ENCODE measurements around the gene SYN1.

The SYN1 gene

DNA sequence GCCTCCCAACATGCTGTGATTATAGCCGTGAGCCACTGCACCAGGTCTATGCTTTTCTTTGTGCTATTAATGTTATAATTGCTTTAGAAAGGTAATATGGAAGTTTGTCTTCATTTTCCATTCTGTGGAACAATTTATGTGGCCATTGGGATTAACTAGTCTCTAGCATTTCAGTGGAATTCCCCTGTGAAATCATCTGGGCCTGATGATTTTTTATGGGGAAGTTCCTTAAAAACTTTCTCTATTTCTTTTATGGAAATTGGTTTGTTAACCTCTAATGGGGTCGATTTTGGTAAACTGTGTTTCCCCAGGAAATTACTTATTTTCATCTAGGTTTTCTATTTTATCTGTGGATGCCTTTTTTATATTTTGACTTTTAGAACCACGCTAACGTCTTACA, 26.1 kb downstream of the SYN1 start:
- no peak for DNase-seq

GRCh38 chrX:47590984-47591383, 28.7 kb downstream of the SYN1 start:
- DNase-seq = no peak

GRCh38 chrX:47587906-47588735, 31.5 kb downstream of the SYN1 start:
- DNase-seq = no peak

- no peak for DNase-seq
Observed at GRCh38 chrX:47587091-47587891, 32.4 kb downstream of the SYN1 start.

DNA sequence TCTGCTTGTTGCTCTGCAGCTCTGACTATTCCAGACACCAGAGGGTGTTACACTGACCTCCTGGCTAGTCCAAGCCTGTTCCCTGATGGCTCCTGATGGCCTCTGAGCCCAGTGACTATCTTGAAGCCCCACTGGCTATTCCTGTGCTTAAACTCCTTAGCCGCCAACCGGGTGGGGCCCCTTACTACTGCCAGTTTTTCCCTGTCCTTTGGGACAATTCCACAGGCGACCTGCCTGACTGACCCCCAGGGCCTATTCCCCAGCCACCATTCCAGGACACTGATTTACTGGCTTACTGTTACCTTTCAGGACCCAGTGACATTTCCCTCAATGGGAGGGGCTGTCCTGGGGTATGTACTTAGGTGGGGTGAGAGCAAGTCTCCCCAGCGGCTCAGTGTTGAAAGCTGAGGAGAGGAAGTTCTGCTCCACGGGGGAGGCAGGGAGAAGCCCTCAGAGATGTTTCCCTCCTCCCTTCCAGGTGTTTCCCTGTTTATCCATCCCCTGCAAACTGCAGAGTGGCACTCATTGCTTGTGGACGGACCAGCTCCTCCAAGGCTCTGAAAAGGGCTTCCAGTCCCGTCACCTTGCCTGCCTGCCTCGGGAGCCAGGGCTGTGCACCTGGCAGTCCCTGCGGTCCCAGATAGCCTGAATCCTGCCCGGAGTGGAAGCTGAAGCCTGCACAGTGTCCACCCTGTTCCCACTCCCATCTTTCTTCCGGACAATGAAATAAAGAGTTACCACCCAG, 33.4 kb downstream of the SYN1 start:
- DNase-seq = no peak

DNA sequence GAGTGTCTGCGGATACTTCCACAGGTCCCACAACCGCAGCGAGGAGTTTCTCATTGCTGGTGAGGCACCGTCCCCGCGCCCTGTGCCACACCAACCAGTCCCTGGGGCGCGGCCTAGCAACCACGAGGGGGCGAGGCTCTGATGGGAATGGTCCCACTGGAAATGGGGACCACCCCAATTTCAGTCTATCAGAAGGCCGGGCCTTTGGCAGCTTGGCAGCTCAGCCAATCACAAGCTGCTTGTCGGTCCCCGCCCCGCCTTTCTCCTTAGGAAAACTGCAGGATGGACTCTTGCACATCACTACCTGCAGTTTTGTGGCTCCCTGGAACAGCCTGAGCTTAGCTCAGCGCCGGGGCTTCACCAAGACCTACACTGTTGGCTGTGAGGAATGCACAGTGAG, 34.4 kb downstream of the SYN1 start:
- DNase-seq = no peak

DNA sequence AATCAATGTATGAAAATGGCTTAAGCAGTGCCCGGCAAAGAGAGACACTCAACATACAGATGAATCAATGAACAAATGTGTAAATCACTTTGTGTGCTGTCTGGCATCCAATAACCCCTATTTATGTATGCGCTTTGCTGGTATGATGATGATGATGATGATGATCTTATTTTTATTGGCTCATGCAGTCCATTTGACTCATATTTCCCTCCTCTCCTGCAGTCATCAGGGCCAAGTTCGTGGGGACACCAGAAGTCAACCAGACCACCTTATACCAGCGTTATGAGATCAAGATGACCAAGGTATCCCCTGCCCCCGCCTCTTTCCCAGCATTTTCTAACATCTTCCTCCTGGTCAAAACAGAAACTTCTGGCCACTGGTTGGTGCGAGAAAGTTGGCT, 34.9 kb downstream of the SYN1 start:
- no peak for DNase-seq

- no peak for DNase-seq
Observed at GRCh38 chrX:47583240-47583861, 36.3 kb downstream of the SYN1 start.

DNA sequence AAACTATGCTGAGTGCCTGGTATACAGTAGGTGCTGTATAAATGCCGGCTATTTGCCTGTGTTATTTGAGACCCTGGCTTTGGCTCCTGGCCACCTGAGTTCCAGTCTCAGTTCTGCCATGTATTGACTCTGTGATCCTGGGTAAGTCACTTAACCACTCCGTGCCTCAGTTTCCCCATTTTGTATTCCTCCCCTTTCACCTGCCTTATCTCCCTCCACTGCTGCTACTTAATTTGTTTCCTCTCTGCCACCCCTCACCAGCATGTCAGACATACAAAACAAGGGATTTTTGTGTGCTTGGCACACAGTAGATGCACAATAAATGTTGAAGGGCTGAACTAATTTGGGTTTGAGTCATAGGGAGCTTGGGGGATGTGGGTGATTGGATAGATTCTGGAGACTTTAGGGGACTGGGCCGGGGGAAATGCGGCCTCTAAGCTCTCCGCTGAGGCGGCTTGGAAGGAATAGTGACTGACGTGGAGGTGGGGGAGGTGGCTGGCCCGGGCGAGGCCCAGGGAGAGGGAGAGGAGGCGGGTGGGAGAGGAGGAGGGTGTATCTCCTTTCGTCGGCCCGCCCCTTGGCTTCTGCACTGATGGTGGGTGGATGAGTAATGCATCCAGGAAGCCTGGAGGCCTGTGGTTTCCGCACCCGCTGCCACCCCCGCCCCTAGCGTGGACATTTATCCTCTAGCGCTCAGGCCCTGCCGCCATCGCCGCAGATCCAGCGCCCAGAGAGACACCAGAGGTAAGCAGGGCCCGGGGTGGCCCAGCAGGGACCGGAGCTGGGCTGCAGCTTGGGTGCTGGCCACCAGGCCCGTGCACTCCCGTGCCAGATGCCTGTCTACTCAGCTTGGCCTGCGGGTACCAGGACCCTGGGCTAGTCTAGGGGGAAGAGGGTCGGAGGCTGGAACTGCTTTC, 37.7 kb downstream of the SYN1 start, which contains the start of gene TIMP1:
Gene TIMP1 (plus strand): TSS at position 706 of the 917 bp plus-strand sequence. CDS start 980 bp downstream, outside the sequence.
- peak; percentile 89 for DNase-seq

DNA sequence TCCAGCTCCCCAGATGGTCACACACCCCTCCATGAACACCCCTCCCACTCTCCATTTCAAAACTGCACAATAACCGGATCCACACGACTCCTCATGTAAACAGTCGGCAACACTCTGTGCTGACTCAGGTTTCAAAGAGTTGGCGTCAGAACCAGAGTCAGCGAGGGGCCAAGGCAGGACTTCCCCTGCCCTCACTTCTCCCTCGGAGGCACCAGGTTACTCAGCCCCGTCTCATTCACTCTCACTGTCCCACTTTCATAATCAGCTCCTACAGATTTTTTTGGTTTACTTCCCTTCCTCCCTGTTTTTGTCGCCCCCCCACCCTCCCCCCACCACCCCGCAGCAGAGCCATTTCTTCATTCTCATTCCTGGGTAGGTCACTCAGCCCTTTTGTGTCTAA, 40.1 kb downstream of the SYN1 start:
- DNase-seq = peak; percentile 77

DNA sequence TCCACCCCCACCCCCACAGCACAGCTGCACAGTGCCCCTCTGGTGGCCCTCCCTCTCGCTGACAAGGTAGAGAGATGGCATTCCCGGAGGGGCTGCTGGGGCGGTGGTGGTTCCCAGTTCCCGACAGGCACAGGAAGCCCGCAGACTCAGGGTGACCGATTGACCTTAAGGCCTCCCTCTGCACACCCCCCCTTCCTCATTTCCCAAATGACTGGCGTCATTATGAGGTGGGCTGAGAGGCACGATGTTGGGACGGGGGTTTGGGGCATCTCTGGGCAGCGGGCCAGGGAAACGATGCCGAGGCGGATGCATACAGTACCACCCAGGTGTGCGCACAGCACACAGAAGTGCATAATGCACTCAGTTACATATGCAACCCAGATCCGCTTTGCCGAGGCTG, 41.0 kb downstream of the SYN1 start:
- no peak for DNase-seq

GRCh38 chrX:47577901-47578300, 41.8 kb downstream of the SYN1 start:
- no peak for DNase-seq

DNA sequence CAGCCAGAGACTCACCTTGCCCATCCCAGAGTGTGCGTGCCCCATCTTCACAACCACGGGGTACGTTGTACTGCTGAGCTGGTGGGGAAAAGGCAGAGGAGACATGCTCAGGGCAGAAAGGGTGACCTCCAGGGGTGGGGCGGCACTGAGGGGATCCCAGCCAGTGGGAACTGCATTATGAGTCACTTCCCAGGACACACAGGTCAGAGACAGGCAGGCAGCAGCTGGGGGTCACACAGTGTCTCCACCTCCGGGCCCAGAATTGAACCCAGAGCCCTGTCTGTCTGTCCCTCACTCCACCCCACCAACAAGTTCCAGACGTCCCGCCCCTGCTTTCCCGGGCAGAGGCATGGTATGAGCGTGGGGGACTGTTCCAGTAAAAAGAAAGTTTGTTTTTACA, 42.2 kb downstream of the SYN1 start:
- no peak for DNase-seq

DNA sequence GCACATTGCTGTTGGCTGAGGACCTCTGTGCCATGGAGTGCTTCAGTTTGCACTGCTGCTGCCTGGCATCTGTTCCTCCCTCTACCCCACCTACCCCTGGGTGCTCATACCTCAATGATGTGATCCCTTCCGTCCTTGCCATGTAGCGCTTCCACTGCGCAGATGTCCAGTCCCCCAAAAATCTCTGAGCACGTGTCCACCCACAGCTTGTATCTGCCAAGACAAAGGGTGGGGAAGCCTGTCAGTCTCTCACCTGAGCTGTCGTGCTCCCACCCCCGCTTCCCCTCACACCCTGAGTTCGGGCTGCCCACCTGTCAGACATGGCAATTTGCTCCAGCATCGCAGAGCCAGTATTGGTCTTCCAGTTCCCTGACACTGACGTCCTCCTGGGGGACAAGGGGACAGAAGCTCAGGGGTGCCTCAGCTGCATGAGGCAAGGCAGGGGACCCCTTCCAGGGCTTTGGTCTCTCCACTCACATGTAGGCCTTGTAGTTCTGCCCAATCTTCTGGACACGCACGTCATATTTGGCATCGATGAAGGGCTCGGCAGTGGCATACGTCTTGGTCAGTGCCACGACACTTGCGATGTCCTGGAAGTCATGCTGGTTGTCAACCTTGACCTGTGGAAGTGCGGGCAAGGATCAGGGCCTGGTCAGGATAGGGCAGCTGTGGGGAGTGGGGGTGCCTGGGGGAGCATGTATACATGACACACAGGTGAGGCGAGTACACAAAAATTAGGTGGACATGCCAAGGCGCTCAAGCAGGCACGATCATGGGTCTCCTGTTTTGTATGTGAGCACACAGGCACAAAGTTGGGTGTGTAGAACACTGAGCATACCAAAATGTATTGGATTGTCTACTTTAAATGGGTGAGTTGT, 43.4 kb downstream of the SYN1 start:
- DNase-seq = no peak

GRCh38 chrX:47574547-47575301, 44.9 kb downstream of the SYN1 start:
- DNase-seq = no peak

- no peak for DNase-seq
Observed at GRCh38 chrX:47574076-47574546, 45.5 kb downstream of the SYN1 start.

DNA sequence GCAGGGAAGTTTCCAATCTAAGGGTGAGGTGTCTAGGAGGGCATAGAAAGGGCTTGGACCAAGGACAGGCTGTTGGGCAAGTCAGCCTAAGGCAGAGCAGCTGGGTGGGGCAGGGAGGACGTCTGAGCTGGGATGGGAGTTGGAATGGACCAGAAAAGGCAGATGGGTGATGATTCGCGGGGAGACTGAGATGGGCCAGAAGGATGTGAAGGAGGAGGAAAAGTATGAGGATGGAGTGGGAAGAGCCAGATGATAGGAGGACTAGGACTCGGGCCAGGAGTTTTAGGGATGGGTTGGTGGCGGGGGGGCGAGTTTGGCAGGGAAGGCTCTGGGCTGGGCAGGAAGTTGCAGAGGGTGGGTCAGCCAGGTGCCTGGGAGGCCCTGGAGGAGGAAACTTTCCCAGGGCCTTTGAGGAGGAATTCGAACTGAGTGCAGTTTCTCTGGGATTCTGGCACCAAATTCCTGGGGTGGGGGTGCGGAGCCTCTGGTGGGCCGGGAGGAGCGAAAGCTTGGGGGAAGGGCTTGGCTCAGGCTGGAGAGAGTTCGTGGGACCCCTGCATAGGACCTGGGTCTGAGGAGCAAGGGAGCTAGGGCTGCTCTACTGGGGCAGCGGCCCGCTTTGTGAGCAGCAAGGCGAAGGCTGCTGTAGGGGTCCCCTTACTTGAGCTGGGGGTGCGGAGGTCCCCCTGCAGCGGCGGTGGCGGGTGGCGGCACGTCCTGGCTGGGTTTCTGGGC, 46.1 kb downstream of the SYN1 start:
- no peak for DNase-seq

DNA sequence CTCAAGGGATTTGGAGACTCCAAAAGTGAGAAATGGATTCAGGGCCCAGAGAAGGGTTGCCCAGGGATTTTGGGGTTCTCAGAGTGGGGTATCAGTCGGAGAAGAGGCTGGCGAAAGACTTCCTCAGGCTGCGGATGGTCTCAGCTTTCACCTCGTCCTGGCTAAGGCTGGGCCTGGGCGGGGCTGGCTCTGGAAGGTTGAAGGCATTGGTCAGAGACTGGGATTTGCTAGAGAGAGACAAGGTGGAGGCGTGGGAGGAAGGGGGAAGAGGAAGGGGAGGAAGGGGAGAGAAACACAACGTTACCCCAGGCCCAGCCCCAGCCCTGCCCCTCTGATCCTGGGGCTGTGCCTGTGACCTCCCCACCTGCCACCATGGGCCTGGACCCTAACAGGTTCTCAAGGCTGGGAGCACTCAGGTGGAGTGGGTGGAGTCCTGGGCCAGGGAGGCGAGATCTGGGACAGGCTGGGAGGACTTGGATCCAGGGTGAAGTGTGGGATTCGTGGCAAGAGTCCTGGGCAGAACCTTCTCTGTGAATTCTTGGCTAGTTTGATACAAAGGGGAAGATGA, 46.8 kb downstream of the SYN1 start:
- no peak for DNase-seq

DNA sequence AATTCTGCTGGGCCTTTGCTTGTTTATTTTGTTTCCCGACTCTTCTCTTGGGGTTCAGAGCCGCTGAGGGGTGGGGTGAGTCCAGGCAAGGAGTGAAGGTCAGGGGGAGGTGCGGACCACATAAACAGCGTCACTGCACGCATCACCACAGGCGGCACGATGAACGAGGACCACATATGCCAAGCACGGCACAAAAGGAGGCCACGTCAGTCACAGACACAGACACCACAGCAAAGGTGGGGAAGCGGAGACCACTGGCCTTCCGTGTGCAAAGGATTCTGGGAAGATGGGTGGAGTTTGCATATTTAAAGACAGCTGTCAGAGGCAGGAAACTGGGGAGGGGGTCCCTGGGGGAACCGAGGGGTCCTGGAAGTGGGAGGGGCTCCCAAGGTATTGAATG, 47.8 kb downstream of the SYN1 start:
- no peak for DNase-seq

Measured in activated CD4-positive, alpha-beta T cell treated with anti-CD3 and anti-CD28 coated beads, Interleukin-2, amount 50 U/mL, for 16 hours (primary cell).